GM21619 (cell line): ENCODE data around the gene CLECL1.
"Not testable (repeated sequence)": the region's sequence is repeated elsewhere in the genome, so short reads cannot be mapped to it uniquely, and the experiment has no call there.

Experiments used
- ATAC-seq: cut with Tn5 transposase; IDR thresholded peaks from one replicate; pipeline ENCODE4 v1.9.1; 2021; ENCODE audit not compliant: unreplicated experiment

CLECL1 gene

DNA sequence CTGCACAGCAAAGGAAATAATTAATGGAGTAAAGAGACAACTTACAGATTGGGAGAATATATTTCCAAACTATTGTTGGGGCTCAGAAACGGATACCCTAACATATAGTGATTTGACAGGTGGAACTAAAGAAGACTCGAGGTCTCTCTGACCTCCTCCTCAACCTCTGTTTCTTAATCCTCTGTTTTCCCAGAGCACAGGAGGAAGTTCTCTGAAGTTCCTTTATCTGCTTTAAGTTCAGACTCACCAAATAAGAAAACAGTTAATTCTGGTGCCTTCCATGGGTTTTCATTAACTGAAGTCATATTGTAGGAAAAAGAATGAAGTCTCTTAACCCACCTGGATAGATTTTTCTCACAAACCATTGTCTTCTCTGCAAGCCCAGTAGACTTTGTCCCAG is 34.2 kb downstream of the CLECL1 start:
- ATAC-seq: no peak

DNA sequence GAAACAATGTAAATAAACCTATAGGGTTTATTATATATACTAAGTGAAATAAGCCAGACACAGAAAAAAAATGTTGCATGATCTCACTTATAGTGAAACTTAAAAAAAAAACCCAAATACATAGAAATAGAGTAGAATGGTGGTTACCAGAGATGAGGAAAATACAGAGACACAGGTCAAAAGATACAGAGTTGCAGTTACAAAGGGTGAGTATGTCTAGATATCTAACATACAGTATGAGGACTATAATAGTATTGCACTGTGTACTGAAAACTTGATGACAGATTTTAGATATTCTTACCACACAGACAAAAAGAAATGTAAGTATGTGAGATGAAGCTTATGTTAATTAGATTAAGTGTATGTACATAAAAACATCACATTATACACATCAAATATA is 35.3 kb downstream of the CLECL1 start:
- ATAC-seq: no peak

- ATAC-seq: not testable (repeated sequence)
Measured at GRCh38 chr12:9695661-9696060, 37.2 kb downstream of the CLECL1 start.

DNA sequence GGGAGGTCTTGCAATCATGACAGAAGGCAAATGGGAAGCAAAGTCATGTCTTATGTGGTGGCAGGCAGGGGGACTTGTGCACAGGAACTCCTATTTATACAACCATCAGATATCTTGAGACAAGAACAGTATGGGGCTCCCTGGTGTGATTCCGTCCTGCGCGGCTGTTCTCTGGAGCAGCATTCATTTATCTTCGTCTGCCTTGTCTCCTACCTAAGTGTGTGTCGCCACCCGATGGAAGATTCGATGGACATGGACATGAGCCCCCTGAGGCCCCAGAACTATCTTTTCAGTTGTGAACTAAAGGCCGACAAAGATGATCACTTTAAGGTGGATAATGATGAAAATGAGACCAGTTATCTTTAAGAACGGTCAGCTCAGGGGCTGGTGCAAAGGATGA is 37.7 kb downstream of the CLECL1 start:
- not testable (repeated sequence) for ATAC-seq

GRCh38 chr12:9694241-9694640 is 38.7 kb downstream of the CLECL1 start:
- ATAC-seq: no peak

DNA sequence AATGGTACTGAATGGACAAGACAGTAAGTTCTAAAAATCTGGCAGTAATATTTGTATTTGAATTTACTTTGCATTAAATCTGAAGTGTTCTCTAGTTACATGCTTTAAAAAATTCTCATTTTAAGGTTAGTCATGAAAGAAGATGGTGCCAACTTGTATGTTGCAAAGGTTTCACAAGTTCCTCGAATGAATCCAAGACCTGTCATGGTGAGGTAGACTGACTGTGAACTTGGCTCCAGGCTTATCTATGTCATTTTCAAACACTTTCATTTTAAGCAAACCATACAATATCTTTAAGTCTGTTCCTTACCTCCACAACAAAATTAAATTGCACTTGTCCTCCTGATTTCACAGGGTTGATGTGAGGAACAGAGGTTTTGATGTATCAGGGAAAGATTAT is 40.0 kb downstream of the CLECL1 start:
- no peak for ATAC-seq

DNA sequence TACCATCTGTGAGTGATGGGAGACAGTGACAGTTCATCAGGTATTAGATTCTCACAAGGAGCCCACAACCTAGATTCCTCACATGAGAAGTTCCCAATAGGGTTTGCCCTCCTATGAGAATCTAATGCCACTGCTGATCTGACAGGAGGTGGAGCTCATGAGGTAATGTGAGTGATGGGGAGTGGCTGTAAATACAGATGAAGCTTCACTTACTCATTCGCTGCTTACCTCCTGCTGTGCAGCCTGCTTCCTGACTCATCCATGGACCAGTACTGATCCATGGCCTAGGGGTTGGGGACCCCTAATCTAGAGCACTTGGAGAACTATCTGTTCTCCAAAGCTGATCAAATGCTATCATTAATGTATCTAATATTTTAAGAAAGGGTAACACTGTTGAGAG is 45.7 kb downstream of the CLECL1 start:
- no peak for ATAC-seq

DNA sequence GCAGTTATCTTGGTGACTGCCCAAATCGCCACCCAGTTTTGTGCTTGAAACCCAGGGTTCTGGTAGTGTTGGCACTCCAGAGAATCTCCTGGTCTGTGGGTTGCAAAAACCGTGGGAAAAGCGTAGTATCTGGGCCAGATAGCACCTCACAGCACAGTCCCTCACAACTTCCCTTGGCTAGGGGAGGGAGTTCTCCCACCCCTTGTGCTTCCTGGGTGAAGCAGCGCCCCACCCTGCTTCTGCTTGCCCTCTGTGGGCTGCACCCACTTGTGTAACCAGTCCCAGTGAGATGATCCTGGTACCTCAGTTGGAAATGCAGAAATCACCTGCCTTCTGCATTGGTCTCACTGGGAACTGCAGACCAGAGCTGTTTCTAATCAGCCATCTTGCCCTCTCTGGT is 47.0 kb downstream of the CLECL1 start:
- ATAC-seq: no peak

DNA sequence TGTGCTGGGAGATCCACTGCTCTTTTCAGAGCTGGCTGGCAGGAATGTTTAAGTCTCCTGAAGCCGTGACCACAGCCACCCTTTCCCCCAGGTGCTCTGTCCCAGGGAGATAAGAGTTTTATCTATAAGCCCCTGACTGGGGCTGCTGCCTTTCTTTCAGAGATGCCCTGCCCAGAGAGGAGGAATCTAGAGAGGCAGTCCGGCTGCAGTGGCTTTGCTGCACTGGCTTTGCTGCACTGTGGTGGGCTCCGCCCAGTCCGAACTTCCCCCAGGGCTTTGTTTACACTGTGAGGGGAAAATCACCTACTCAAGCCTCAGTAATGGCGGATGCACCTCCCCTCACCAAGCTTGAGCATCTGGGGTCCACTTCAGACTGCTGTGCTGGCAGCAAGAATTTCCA is 47.5 kb downstream of the CLECL1 start:
- not testable (repeated sequence) for ATAC-seq

GRCh38 chr12:9682949-9683348 is 49.9 kb downstream of the CLECL1 start:
- not testable (repeated sequence) for ATAC-seq

- not testable (repeated sequence) for ATAC-seq
Measured at GRCh38 chr12:9682508-9682907, 50.4 kb downstream of the CLECL1 start.

GRCh38 chr12:9674226-9674590 is 58.7 kb downstream of the CLECL1 start:
- peak; percentile 22 for ATAC-seq

- ATAC-seq: peak; percentile 25
Measured at GRCh38 chr12:9673404-9674225, 59.3 kb downstream of the CLECL1 start.
